Liver (tissue), 9 donors: ENCODE data around the gene STKLD1. TPM values are rescaled to one million over a fixed set of nuclear protein-coding genes. Genes with fewer than 3 reads are reported as not detected.

Experiments used
- DNase-seq: peaks from one replicate; pipeline ENCODE4 v3.0.0-alpha.2; 2017; ENCODE audit warnings: low spot score
- H3K27ac ChIP-seq, 2 donors: one replicate each; pipeline ENCODE4 v1.7.0; 2013; ENCODE audit warnings: inconsistent platforms in 2 of 2, low read length in 2 of 2, control low read depth in 1 of 2, low read depth in 1 of 2, mild to moderate bottlenecking in 1 of 2
- H3K27me3 ChIP-seq, 4 donors: one replicate each; pipeline versions ENCODE4 v1.6.1 to v1.7.0; 2013; ENCODE audit warnings: low read length in 3 of 4, inconsistent platforms in 1 of 4, mild to moderate bottlenecking in 1 of 4, moderate library complexity in 1 of 4; ENCODE audit not compliant: control insufficient read depth in 4 of 4, insufficient read depth in 4 of 4
- H3K36me3 ChIP-seq, 4 donors: one replicate each; pipeline versions ENCODE4 v1.6.1 to v1.7.0; 2013; ENCODE audit warnings: low read length in 3 of 4, mild to moderate bottlenecking in 3 of 4, low read depth in 1 of 4, moderate library complexity in 1 of 4; ENCODE audit not compliant: control insufficient read depth in 4 of 4, insufficient read depth in 3 of 4
- H3K4me1 ChIP-seq, 4 donors: one replicate each; pipeline versions ENCODE4 v1.6.1 to v1.7.0; 2013; ENCODE audit warnings: low read length in 3 of 4, mild to moderate bottlenecking in 3 of 4, moderate library complexity in 1 of 4; ENCODE audit not compliant: control insufficient read depth in 4 of 4, insufficient read depth in 4 of 4
- H3K4me3 ChIP-seq, 3 donors: one replicate each; pipeline versions ENCODE4 v1.6.1 to v1.7.0; 2013; ENCODE audit warnings: low read length in 3 of 3, control low read depth in 1 of 3, low read depth in 1 of 3, mild to moderate bottlenecking in 1 of 3
- H3K9ac ChIP-seq, 2 donors: one replicate each; pipeline ENCODE4 v1.7.0; 2013; ENCODE audit warnings: low read length in 2 of 2, mild to moderate bottlenecking in 2 of 2, moderate library complexity in 2 of 2, control low read depth in 1 of 2, low read depth in 1 of 2
- H3K9me3 ChIP-seq, 4 donors: one replicate each; pipeline versions ENCODE4 v1.6.1 to v1.7.0; 2013; ENCODE audit warnings: low read length in 3 of 4; ENCODE audit not compliant: control insufficient read depth in 4 of 4
- ATF3 ChIP-seq: IDR thresholded peaks from 2 replicates; pipeline ENCODE4 v1.6.1; 2016; ENCODE audit warnings: antibody characterized with exemption
- CTCF ChIP-seq: fragments of 150-350 bp; IDR thresholded peaks from 2 replicates; pipeline ENCODE4 v1.5.1; 2017; ENCODE audit warnings: improper control_type of control experiment, low read depth, low read length; ENCODE audit not compliant: missing input control
- FOXA1 ChIP-seq: IDR thresholded peaks from 2 replicates; pipeline ENCODE4 v1.6.1; 2016; ENCODE audit warnings: antibody characterized with exemption
- FOXA2 ChIP-seq: IDR thresholded peaks from 2 replicates; pipeline ENCODE4 v1.6.1; 2016; ENCODE audit warnings: antibody characterized with exemption
- HNF4A ChIP-seq, 2 donors: conservative IDR thresholded peaks; 2 replicates each; pipeline ENCODE4 v1.6.1; 2016; ENCODE audit warnings: antibody characterized with exemption in 2 of 2, mild to moderate bottlenecking in 2 of 2
- HNF4G ChIP-seq: IDR thresholded peaks from 2 replicates; pipeline ENCODE4 v1.6.1; 2016; ENCODE audit warnings: antibody characterized with exemption
- NR2F2 ChIP-seq: IDR thresholded peaks from 2 replicates; pipeline ENCODE4 v1.6.1; 2016; ENCODE audit warnings: antibody characterized with exemption
- RAD21 ChIP-seq, 2 donors: IDR thresholded peaks; 2 replicates each; pipeline ENCODE4 v1.6.1; 2016; ENCODE audit warnings: antibody characterized with exemption in 2 of 2, mild to moderate bottlenecking in 2 of 2
- RXRA ChIP-seq, 2 donors: IDR thresholded peaks; 2 replicates each; pipeline ENCODE4 v1.6.1; 2017 to 2018; ENCODE audit warnings: antibody characterized with exemption in 2 of 2, mild to moderate bottlenecking in 1 of 2
- SP1 ChIP-seq: IDR thresholded peaks from 2 replicates; pipeline ENCODE4 v1.6.1; 2018; ENCODE audit warnings: antibody characterized with exemption, mild to moderate bottlenecking
- TAF1 ChIP-seq: conservative IDR thresholded peaks from 2 replicates; pipeline ENCODE4 v1.6.1; 2016; ENCODE audit warnings: antibody characterized with exemption, mild to moderate bottlenecking
- YY1 ChIP-seq: IDR thresholded peaks from 2 replicates; pipeline ENCODE4 v1.6.1; 2016; ENCODE audit warnings: antibody characterized with exemption, mild to moderate bottlenecking
- WGBS: extraction: QIAGEN DNeasy Blood & Tissue Kit; methylation state at CpG from one replicate; pipeline ENCODE4 v1.1.7; 2013; 5-methylcytosine and 5-hydroxymethylcytosine counted together
- polyA plus RNA-seq, 2 donors: library from polyadenylated mRNA; stranded (reverse) in 1 of 2; unstranded in 1 of 2; fragments of 200-250 nt in 1 of 2; fragments of >200 nt in 1 of 2; fragmentation: Nextera tagmentation in 1 of 2; extraction: Ambion mirVana in 1 of 2; gene quantifications; one replicate each; pipeline versions ENCODE4 v1.2.1 to v1.2.3, GENCODE V29; 2013 to 2015
- total RNA-seq, 2 donors: library from RNA; depleted of rRNA; stranded (reverse); fragments of >200 nt; gene quantifications; one replicate each; pipeline ENCODE4 v1.2.3, GENCODE V29; 2014
- donor health status: healthy.
- donor health status: healthy.
- donor health status: healthy.
- donor health status: healthy.
- donor health status: healthy.

The STKLD1 gene
- total and polyA plus RNA-seq, 4 donors, result 0.25 to 0.85 (median 0.33) TPM

GRCh38 chr9:133406480-133407307 lies 30.5 kb downstream of the STKLD1 start:
- Histone ChIP-seq H3K4me1 (peaks cover 0 to 17% (median 9%) of the 10 kb centered on the region in 4 donors), H3K9ac (no peak overlapping the region), H3K36me3 (peaks cover 7 to 39% (median 20%) of the 10 kb centered on the region in 4 donors), H3K9me3 (no peaks in the 10 kb centered on the region), H3K27me3 (no peaks in the 10 kb centered on the region), H3K4me3 (no peak overlapping the region), H3K27ac (peak overlapping the region in 1 of 2 donors; percentile 28)
- WGBS, result 58% methylated on average over 24 of the region's 24 CpGs
- peak; percentile 87 for TF ChIP-seq CTCF
- TF ChIP-seq RXRA (IDR thresholded peaks at IDR 0.05), result peak; percentile 68 to 70
- no peak for TF ChIP-seq HNF4G
- TF ChIP-seq RAD21 (IDR thresholded peaks at IDR 0.05), result peak; percentile 78 to 91
- DNase-seq, result peak; percentile 81

- no peaks in the 10 kb centered on the region for H3K9me3 ChIP-seq
- no peak overlapping the region for H3K9ac ChIP-seq
- DNase-seq, result no peak
- peaks cover 0 to 17% (median 9%) of the 10 kb centered on the region in 4 donors for H3K4me1 ChIP-seq
- 93% methylated on average over 1 of the region's 1 CpG for WGBS
- TF ChIP-seq HNF4A (conservative IDR thresholded peaks at IDR 0.05) (no peak), HNF4G (no peak), NR2F2 (no peak), YY1 (no peak), RAD21 (IDR thresholded peaks at IDR 0.05) (no peak), ATF3 (no peak), SP1 (no peak), FOXA2 (no peak), FOXA1 (no peak), CTCF (no peak), TAF1 (no peak)
- H3K27ac ChIP-seq, result no peak overlapping the region
- H3K27me3 ChIP-seq, result no peaks in the 10 kb centered on the region
- no peak overlapping the region for H3K4me3 ChIP-seq
- peaks cover 16 to 49% (median 24%) of the 10 kb centered on the region in 4 donors for H3K36me3 ChIP-seq
Measured at GRCh38 chr9:133408042-133408441, 31.9 kb downstream of the STKLD1 start.

GRCh38 chr9:133415170-133415569 lies 39.0 kb downstream of the STKLD1 start:
- peaks cover 5 to 25% (median 20%) of the 10 kb centered on the region in 4 donors for H3K4me1 ChIP-seq
- no peaks in the 10 kb centered on the region for H3K9me3 ChIP-seq
- WGBS, result 84% methylated on average over 1 of the region's 1 CpG
- no peak overlapping the region for H3K4me3 ChIP-seq
- no peak overlapping the region for H3K27ac ChIP-seq
- no peaks in the 10 kb centered on the region for H3K27me3 ChIP-seq
- no peak for DNase-seq
- TF ChIP-seq ATF3 (no peak), HNF4A (conservative IDR thresholded peaks at IDR 0.05) (no peak), RXRA (IDR thresholded peaks at IDR 0.05) (no peak), RAD21 (IDR thresholded peaks at IDR 0.05) (no peak), FOXA2 (no peak)
- no peak overlapping the region for H3K9ac ChIP-seq
- peaks cover 14 to 34% (median 18%) of the 10 kb centered on the region in 4 donors for H3K36me3 ChIP-seq
